Stimulated activated CD8-positive, alpha-beta memory T cell treated with anti-CD3 and anti-CD28 coated beads, Interleukin-2, amount 100 ng/mL, for 48 hours (primary cell): Measurements from ENCODE around the gene SIK2.

Source experiments
- DNase-seq, 2 donors: peaks; one replicate each; pipeline ENCODE4 v3.0.0-alpha.2; 2020; ENCODE audit warnings: low read depth in 2 of 2

SIK2 gene

GRCh38 chr11:111601979-111602864 is at the start of gene SIK2:
TSS of gene SIK2 (plus strand) at chr11:111602449. CDS start at chr11:111602564, 115 bp downstream.
- DNase-seq: peak; percentile 85 to 89

DNA sequence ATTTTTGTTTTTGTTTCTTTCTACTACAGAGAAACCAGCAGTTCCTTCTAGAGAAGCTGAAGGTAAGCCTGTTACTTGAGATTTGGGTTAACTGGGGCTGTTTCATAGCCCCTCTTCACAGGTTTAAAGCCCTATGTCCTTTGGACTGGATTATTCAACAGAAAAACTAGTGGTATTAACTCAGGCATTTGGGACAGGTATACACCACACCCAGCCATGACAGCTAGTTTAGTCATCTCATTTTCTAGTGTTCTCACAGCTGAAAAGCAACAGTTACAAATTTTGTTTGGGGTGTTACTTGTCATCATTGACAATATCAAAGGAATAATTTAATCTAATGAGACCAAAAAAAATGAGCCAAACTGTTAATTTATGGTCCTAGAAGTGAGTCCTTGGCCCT is 47.7 kb upstream of the SIK2 start:
- no peak for DNase-seq

DNA sequence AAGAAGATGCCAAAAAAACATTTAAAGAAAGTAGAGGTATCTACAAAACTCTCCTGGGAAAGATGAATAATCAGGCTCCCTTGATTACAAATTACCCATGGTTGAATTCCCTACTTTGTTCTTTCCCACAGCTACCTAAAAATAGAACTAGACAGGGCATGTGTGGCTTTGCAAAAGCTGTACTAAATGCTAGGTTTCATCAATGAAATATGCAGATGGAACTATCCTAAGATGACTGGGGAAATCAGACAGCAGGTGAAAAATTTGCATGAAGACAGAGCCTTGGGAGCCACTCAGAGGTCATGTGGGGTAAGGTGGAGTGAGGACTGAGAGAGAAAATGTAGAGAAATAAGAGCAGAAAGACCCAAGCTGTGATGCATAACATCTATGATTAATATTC is 47.0 kb upstream of the SIK2 start:
- DNase-seq: no peak

- no peak for DNase-seq
Measured at GRCh38 chr11:111557425-111558111, 44.7 kb upstream of the SIK2 start.

- no peak for DNase-seq
Measured at GRCh38 chr11:111559800-111560464, 42.3 kb upstream of the SIK2 start.

- DNase-seq: no peak
Measured at GRCh38 chr11:111560800-111561199, 41.4 kb upstream of the SIK2 start.

DNA sequence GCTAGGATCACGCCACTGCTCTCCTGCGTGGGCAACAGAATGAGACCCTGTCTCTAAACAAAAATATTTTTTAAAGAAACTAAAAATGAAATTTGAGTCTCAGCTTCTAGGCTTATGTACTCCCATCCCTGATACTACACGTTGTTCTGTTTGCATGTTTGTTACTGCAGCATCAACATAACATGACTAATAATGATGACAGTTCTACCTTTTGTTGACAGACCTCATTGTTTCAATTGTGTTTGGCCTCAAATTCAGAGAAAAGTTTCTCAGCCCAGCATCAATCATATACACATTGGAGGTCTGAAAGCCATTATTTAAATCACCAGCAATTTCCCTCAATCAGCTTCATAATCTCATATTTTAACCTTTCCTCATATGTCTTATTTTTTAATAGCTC is 40.9 kb upstream of the SIK2 start:
- DNase-seq: no peak

GRCh38 chr11:111561791-111562325 is 40.4 kb upstream of the SIK2 start:
- DNase-seq: no peak

DNA sequence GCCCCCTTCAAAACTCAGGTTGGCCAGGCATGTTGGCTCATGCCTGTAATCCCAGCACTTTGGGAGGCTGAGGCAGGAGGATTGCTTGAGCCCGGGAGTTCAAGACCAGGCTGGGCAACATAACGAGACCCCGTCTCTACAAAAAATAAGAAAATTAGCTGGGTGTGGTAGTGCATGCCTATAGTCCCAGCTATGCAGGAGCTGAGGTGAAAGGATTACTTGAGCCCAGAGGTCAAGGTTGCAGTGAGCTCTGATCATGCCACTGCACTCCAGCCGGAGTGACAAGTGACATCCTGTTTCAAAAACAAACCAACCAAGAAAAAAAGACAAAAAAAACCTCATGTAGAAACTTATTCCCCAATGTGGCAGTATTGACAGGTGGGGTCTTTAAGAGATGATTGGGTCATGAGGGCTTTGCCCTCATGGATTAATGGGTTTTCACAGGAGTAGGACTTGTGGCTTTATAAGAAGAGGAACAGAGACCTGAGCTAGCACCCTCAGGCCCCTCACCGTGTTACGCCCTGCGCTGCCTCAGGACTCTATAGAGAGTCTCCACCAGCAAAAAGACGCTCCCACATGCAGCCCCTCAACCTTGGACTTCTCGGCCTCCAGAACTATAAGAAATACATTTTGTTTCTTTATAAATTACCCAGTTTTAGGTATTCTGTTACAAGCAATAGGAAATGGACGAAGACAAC is 39.4 kb upstream of the SIK2 start:
- no peak for DNase-seq

- DNase-seq: peak in 1 of 2 donors; percentile 37
Measured at GRCh38 chr11:111565114-111565720, 37.0 kb upstream of the SIK2 start.

DNA sequence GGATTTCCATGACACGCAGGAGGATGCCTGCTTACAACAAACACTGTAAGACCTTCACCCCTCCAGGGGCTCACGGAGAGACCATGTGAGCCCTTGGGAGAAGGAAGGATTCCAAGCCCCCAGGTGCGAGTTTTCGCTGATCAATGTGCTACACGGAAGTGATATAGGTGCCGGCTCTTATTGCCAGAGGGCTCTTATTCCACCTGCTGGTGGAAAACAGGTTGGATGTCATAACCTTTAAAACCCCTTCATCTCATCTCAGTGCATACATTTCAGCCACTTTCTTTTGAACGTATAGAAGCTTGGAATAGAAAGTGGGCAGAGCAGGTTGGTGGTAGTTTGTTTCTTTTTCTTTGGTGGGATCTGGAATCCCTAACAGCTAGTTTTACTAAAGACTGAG is 35.9 kb upstream of the SIK2 start:
- no peak for DNase-seq

- DNase-seq: no peak
Measured at GRCh38 chr11:111569476-111569875, 32.8 kb upstream of the SIK2 start.

DNA sequence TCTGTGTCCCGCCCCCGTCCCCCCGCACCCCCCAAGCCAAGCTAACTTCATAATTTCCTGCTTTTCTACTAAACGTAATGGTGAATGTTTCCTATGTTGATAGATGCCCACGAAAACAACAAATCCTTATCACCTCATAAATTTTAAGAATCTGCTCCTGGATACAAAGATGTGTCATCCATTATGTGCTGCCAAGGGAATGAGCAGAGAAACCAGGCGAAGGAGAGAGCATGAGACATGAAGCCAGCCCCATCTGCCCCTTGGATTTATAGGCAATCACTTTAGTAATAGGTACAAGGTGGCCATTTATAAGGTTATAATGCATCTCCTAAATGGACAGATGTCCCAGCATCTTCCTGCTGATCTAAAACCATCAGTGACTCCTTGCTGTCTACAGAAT is 31.5 kb upstream of the SIK2 start:
- DNase-seq: no peak

GRCh38 chr11:111571829-111572501 is 30.3 kb upstream of the SIK2 start:
- no peak for DNase-seq

DNA sequence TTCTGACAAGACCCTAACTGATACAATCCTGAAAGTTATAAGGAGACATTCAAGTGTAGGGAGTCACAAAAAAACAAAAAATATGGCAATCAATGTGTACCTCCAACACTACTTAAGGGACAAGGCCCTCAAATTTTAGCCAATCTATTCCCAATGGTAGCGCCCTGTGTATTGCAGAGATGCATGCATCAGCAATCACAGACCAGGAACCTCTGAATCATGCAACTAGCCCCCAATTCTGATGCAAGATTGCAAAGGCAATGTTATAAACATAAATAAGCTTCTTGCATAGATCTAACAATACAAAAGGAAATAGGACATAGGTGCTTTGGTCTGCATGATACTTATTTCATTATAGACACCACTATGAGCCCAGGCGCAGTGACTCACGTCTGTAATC is 29.7 kb upstream of the SIK2 start:
- DNase-seq: no peak

GRCh38 chr11:111573821-111574249 is 28.4 kb upstream of the SIK2 start:
- no peak for DNase-seq

DNA sequence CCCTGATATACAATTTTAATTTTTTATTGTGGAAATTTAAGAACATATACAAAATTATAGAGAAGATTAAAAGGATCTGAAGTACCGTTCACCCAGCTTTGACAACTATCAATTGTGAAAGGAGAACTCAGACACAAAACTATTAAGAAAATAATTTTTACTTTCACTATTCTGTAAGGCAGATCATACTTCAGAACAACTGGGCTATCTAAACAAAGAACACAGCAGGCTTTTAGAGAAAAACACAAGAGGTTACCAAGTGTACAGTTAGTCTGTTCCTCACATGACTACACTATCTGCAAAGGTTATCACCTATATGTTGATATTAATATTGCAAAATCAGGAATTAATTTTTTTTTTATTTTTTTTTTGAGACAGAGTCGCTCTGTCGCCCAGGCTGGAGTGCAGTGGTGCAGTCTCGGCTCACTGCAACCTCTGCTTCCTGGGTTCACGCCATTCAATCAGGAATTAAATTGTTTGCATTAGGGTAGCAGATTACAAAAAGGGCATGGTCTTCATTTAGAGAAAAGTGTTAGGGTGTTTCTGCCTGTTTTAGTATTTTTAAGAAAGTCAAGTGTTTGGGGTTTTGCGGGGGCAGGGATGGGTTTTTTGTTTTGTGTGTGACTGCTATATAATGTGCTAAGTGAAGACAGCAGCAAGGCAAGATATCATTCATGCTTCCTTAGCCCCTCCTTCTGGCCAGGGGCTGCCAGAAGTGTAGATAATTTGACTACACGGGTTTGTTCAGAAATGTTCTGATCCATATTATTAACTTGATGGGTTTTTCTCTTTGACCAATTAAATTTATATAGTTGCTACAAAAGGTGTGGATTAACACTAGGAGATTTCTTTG is 27.6 kb upstream of the SIK2 start:
- DNase-seq: no peak

- DNase-seq: no peak
Measured at GRCh38 chr11:111575740-111576139, 26.5 kb upstream of the SIK2 start.

DNA sequence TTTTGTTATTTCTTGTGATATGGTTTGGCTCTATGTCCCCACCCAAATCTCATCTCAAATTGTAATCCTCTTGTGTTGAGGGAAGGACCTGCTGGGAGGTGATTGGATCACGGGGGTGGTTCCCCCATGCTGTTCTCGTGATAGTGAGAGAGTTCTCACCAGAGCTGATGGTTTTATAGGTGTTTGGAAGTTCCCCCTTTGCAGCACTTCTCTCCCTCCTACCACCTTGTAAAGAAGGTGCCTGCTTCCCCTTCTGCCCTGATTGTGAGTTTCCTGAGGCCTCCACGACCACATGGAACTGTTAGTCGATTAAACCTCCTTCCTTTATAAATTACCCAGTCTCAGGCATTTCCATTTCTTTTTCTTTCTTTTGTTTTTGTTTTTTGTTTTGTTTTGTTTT is 24.4 kb upstream of the SIK2 start:
- DNase-seq: no peak

DNA sequence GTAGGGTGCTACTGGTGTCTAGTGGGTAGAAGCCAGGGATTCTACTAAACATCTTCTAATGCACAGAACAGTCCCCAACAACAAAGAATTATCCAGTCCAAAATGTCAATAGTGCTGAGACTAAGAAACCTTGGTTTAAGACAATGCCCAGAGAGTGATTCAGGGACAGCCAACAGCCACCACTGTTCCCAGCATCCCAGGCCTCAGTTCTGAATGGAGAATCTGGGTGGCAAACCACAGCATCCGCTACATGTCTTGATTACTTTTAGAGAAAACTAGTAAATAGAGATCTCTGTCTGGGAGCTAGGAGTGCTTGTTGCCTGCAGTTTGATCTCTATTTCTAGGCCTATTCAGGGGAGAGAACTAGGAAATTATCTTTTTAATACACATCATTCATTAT is 20.9 kb upstream of the SIK2 start:
- no peak for DNase-seq
